ENCODE measurements around the gene FGD4. TPM values are rescaled to one million over a fixed set of nuclear protein-coding genes. Genes with fewer than 3 reads are reported as not detected.
"Not testable (repeated sequence)": the region's sequence is repeated elsewhere in the genome, so short reads cannot be mapped to it uniquely, and the experiment has no call there.

FGD4 gene
- total RNA-seq, 1 experiment from 2014 or later = 8.1 TPM

GRCh38 chr12:32493282-32493681, 93.9 kb downstream of the FGD4 start:
- no peak for DNase-seq (ENCODE audit: low read depth)

GRCh38 chr12:32494656-32495055, 95.3 kb downstream of the FGD4 start:
- peak; percentile 6 for DNase-seq (ENCODE audit: low read depth)

GRCh38 chr12:32496946-32497345, 97.6 kb downstream of the FGD4 start:
- DNase-seq (ENCODE audit: low read depth) = peak; percentile 5

- DNase-seq (ENCODE audit: low read depth) = no peak
Observed at GRCh38 chr12:32497864-32498263, 98.5 kb downstream of the FGD4 start.

GRCh38 chr12:32499048-32499447, 99.7 kb downstream of the FGD4 start:
- DNase-seq (ENCODE audit: low read depth) = no peak

GRCh38 chr12:32501835-32502333, 102.5 kb downstream of the FGD4 start:
- DNase-seq (ENCODE audit: low read depth) = peak; percentile 91

GRCh38 chr12:32502693-32503502, 103.5 kb downstream of the FGD4 start:
- peak; percentile 61 for DNase-seq (ENCODE audit: low read depth)

GRCh38 chr12:32503730-32504129, 104.4 kb downstream of the FGD4 start:
- no peak for DNase-seq (ENCODE audit: low read depth)

- no peak for DNase-seq (ENCODE audit: low read depth)
Observed at GRCh38 chr12:32504591-32504990, 105.2 kb downstream of the FGD4 start.

- DNase-seq (ENCODE audit: low read depth) = no peak
Observed at GRCh38 chr12:32505067-32505945, 105.9 kb downstream of the FGD4 start.

GRCh38 chr12:32507096-32507941, 108.0 kb downstream of the FGD4 start:
- not testable (repeated sequence) for DNase-seq (ENCODE audit: low read depth)

GRCh38 chr12:32507942-32508320, 108.6 kb downstream of the FGD4 start:
- DNase-seq (ENCODE audit: low read depth) = no peak

GRCh38 chr12:32508626-32509025, 109.3 kb downstream of the FGD4 start:
- DNase-seq (ENCODE audit: low read depth) = peak; percentile 13

- no peak for DNase-seq (ENCODE audit: low read depth)
Observed at GRCh38 chr12:32509328-32510091, 110.2 kb downstream of the FGD4 start.

GRCh38 chr12:32511976-32512375, 112.6 kb downstream of the FGD4 start:
- DNase-seq (ENCODE audit: low read depth) = not testable (repeated sequence)

- DNase-seq (ENCODE audit: low read depth) = no peak
Observed at GRCh38 chr12:32512379-32512778, 113.0 kb downstream of the FGD4 start.

GRCh38 chr12:32512910-32513309, 113.6 kb downstream of the FGD4 start:
- no peak for DNase-seq (ENCODE audit: low read depth)

- no peak for DNase-seq (ENCODE audit: low read depth)
Observed at GRCh38 chr12:32515137-32515873, 115.9 kb downstream of the FGD4 start.

- no peak for DNase-seq (ENCODE audit: low read depth)
Observed at GRCh38 chr12:32516230-32516629, 116.9 kb downstream of the FGD4 start.

- DNase-seq (ENCODE audit: low read depth) = no peak
Observed at GRCh38 chr12:32517966-32518365, 118.6 kb downstream of the FGD4 start.

Measured in LHCN-M2 (cell line).